GM12891 (cell line): ENCODE data around the gene ANTXR2.

Source experiments
- POLR2A ChIP-seq: IDR thresholded peaks from 2 replicates; pipeline ENCODE4 v1.6.1; 2011; ENCODE audit warnings: low read depth, low read length, control low read depth
- POLR2AphosphoS5 ChIP-seq: IDR thresholded peaks from 2 replicates; pipeline ENCODE4 v1.6.1; 2011; ENCODE audit warnings: low read depth, low read length, control low read depth

DNA sequence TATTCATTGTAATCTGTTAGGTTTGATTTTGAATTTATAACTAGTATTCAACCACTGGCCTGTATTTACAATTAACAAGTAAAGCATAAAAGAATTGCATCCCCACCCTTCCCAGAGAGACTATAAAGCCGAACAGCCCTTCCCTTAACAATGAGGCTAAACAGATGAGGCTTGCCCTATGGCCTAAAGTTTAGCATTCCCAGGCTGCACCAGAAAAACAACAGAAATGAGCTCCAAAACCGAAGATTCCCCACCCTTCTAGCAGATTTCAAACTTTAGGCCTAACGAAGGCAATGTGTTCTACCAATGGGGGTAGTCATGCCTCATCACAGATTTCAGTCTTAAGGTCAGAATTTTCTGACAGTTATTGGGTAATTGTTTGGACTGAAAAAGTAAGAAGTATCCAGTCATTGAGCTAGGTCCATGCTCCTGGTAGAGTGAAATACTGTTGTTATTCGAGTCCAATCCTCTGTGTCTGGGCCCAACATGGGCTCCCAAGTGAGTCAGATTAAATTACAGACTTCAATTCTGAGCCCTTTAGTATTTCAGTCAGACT is 197.6 kb downstream of the ANTXR2 start:
- TF ChIP-seq POLR2A (no peak), POLR2AphosphoS5 (no peak)
